GM19328 (cell line): ENCODE results near the gene QKI.
"Not testable (repeated sequence)": the region's sequence is repeated elsewhere in the genome, so short reads cannot be mapped to it uniquely, and the experiment has no call there.

ENCODE experiments used
- ATAC-seq: cut with Tn5 transposase; IDR thresholded peaks from one replicate; pipeline ENCODE4 v1.9.1; 2021; ENCODE audit warnings: mild to moderate bottlenecking, moderate library complexity; ENCODE audit not compliant: unreplicated experiment

Gene QKI

GRCh38 chr6:163414117-163414945 lies at the start of gene QKI:
TSS of gene QKI (plus strand) at chr6:163414718. CDS start at chr6:163415194, 476 bp downstream.
- ATAC-seq: peak; percentile 38

GRCh38 chr6:163366288-163366687 lies 48.2 kb upstream of the QKI start:
- no peak for ATAC-seq

GRCh38 chr6:163367497-163368183 lies 46.9 kb upstream of the QKI start:
- no peak for ATAC-seq

- ATAC-seq: no peak
These were observed 45.4 kb upstream of the QKI start for GRCh38 chr6:163369141-163369540.

- ATAC-seq: no peak
These were observed 44.7 kb upstream of the QKI start for GRCh38 chr6:163369628-163370365.

GRCh38 chr6:163370464-163371117 lies 43.9 kb upstream of the QKI start:
- no peak for ATAC-seq

- ATAC-seq: no peak
These were observed 43.4 kb upstream of the QKI start for GRCh38 chr6:163371129-163371528.

- no peak for ATAC-seq
These were observed 41.3 kb upstream of the QKI start for GRCh38 chr6:163373240-163373639.

GRCh38 chr6:163375361-163375760 lies 39.2 kb upstream of the QKI start:
- no peak for ATAC-seq

- ATAC-seq: no peak
These were observed 38.3 kb upstream of the QKI start for GRCh38 chr6:163376187-163376586.

- ATAC-seq: no peak
These were observed 37.0 kb upstream of the QKI start for GRCh38 chr6:163377561-163377960.

GRCh38 chr6:163380216-163380615 lies 34.3 kb upstream of the QKI start:
- ATAC-seq: no peak

GRCh38 chr6:163381118-163381756 lies 33.3 kb upstream of the QKI start:
- no peak for ATAC-seq

GRCh38 chr6:163383396-163383795 lies 31.1 kb upstream of the QKI start:
- ATAC-seq: not testable (repeated sequence)

- ATAC-seq: no peak
These were observed 30.6 kb upstream of the QKI start for GRCh38 chr6:163383912-163384311.

- ATAC-seq: no peak
These were observed 30.0 kb upstream of the QKI start for GRCh38 chr6:163384510-163384909.

GRCh38 chr6:163385503-163385902 lies 29.0 kb upstream of the QKI start:
- ATAC-seq: not testable (repeated sequence)

- no peak for ATAC-seq
These were observed 28.1 kb upstream of the QKI start for GRCh38 chr6:163386329-163386908.

GRCh38 chr6:163387317-163387716 lies 27.2 kb upstream of the QKI start:
- no peak for ATAC-seq

GRCh38 chr6:163389354-163389753 lies 25.2 kb upstream of the QKI start:
- ATAC-seq: no peak
